H9 (cell line): ENCODE measurements around the gene PGM2. TPM values are rescaled to one million over a fixed set of nuclear protein-coding genes. Genes with fewer than 3 reads are reported as not detected.

Experiments
- DNase-seq: peaks from one replicate; pipeline ENCODE4 v3.0.0-alpha.2; 2017
- H2AFZ ChIP-seq: one replicate; pipeline ENCODE4 v1.6.1; 2013; ENCODE audit warnings: mild to moderate bottlenecking, low read length, control low read depth, moderate library complexity
- H2AK5ac ChIP-seq: 2 replicates; pipeline ENCODE4 v1.6.1; 2013; ENCODE audit warnings: low read length, control low read depth, mixed read lengths; ENCODE audit not compliant: insufficient read length
- H2BK120ac ChIP-seq: one replicate; pipeline ENCODE4 v1.6.1; 2013; ENCODE audit warnings: low read depth, mild to moderate bottlenecking, low read length, control low read depth, inconsistent platforms; ENCODE audit not compliant: poor library complexity, severe bottlenecking
- H2BK12ac ChIP-seq: 2 replicates; pipeline ENCODE4 v1.6.1; 2013; ENCODE audit warnings: low read length, control low read depth, mixed read lengths, low read depth; ENCODE audit not compliant: insufficient read length
- H2BK15ac ChIP-seq: 2 replicates; pipeline ENCODE4 v1.6.1; 2013; ENCODE audit warnings: low read depth, low read length, control low read depth
- H2BK20ac ChIP-seq: one replicate; pipeline ENCODE4 v1.6.1; 2013; ENCODE audit warnings: low read depth, mild to moderate bottlenecking, low read length, control low read depth, inconsistent platforms; ENCODE audit not compliant: poor library complexity, severe bottlenecking
- H2BK5ac ChIP-seq: 2 replicates; pipeline ENCODE4 v1.6.1; 2013; ENCODE audit warnings: low read length, control low read depth, mixed read lengths; ENCODE audit not compliant: insufficient read length
- H3K14ac ChIP-seq: 2 replicates; pipeline ENCODE4 v1.6.1; 2013; ENCODE audit warnings: low read length, control low read depth; ENCODE audit not compliant: insufficient read depth
- H3K18ac ChIP-seq: 2 replicates; pipeline ENCODE4 v1.6.1; 2013; ENCODE audit warnings: low read depth, mild to moderate bottlenecking, mixed read lengths, low read length, control low read depth; ENCODE audit not compliant: insufficient read length
- H3K23ac ChIP-seq: 2 replicates; pipeline ENCODE4 v1.6.1; 2013; ENCODE audit warnings: low read length, control low read depth, mixed read lengths, low read depth; ENCODE audit not compliant: insufficient read length
- H3K23me2 ChIP-seq: 2 replicates; pipeline ENCODE4 v1.6.1; 2013; ENCODE audit warnings: low read depth, mild to moderate bottlenecking, mixed read lengths, low read length, control low read depth; ENCODE audit not compliant: insufficient read length, poor library complexity, severe bottlenecking
- H3K27ac ChIP-seq: 2 replicates; pipeline ENCODE4 v1.5.1; 2013; ENCODE audit warnings: low read length, control low read depth, mixed read lengths, low read depth; ENCODE audit not compliant: insufficient read length
- H3K27me3 ChIP-seq: 2 replicates; pipeline ENCODE4 v1.6.1; 2013; ENCODE audit warnings: low read length, control low read depth, inconsistent platforms; ENCODE audit not compliant: insufficient read depth
- H3K4ac ChIP-seq: 2 replicates; pipeline ENCODE4 v1.6.1; 2013; ENCODE audit warnings: low read depth, mild to moderate bottlenecking, control low read depth, inconsistent platforms, low read length, moderate library complexity
- H3K4me1 ChIP-seq: 2 replicates; pipeline ENCODE4 v1.6.1; 2013; ENCODE audit warnings: low read length, control low read depth, inconsistent platforms; ENCODE audit not compliant: insufficient read depth
- H3K4me2 ChIP-seq: 2 replicates; pipeline ENCODE4 v1.6.1; 2013; ENCODE audit warnings: low read length, control low read depth, mixed read lengths; ENCODE audit not compliant: insufficient read length, insufficient read depth
- H3K56ac ChIP-seq: 2 replicates; pipeline ENCODE4 v1.6.1; 2013; ENCODE audit warnings: low read depth, mild to moderate bottlenecking, mixed read lengths, low read length, control low read depth; ENCODE audit not compliant: insufficient read length
- H3K79me1 ChIP-seq: 2 replicates; pipeline ENCODE4 v1.6.1; 2013; ENCODE audit warnings: low read depth, mild to moderate bottlenecking, moderate library complexity, low read length, control low read depth, inconsistent platforms; ENCODE audit not compliant: insufficient read depth, poor library complexity, severe bottlenecking
- H3K79me2 ChIP-seq: 2 replicates; pipeline ENCODE4 v1.6.1; 2013; ENCODE audit warnings: low read length, control low read depth, inconsistent platforms; ENCODE audit not compliant: insufficient read depth
- H3K9ac ChIP-seq: 2 replicates; pipeline ENCODE4 v1.6.1; 2013; ENCODE audit warnings: low read length, control low read depth, mixed read lengths; ENCODE audit not compliant: insufficient read length; ENCODE audit errors: extremely low read depth
- H3K9me3 ChIP-seq: one replicate; pipeline ENCODE4 v1.6.1; 2013; ENCODE audit warnings: low read depth, low read length, inconsistent platforms; ENCODE audit not compliant: control insufficient read depth
- H3T11ph ChIP-seq: one replicate; pipeline ENCODE4 v1.6.1; 2013; ENCODE audit warnings: mild to moderate bottlenecking, low read length, control low read depth, inconsistent platforms
- H4K20me1 ChIP-seq: one replicate; pipeline ENCODE4 v1.6.1; 2013; ENCODE audit not compliant: control insufficient read depth, insufficient read length, insufficient read depth
- H4K5ac ChIP-seq: 2 replicates; pipeline ENCODE4 v1.6.1; 2013; ENCODE audit warnings: low read depth, mild to moderate bottlenecking, mixed read lengths, low read length, control low read depth; ENCODE audit not compliant: insufficient read length
- H4K8ac ChIP-seq: replicated peaks from 2 replicates; pipeline ENCODE4 v1.6.1; 2013; ENCODE audit warnings: low read length, control low read depth, mixed read lengths, low read depth; ENCODE audit not compliant: insufficient read length
- H4K91ac ChIP-seq: 2 replicates; pipeline ENCODE4 v1.6.1; 2013; ENCODE audit warnings: low read depth, mild to moderate bottlenecking, moderate library complexity, mixed read lengths, low read length, control low read depth; ENCODE audit not compliant: insufficient read length
- H3K27ac Mint-ChIP-seq, 3 experiments: 2 replicates in 2 of 3; 3 replicates in 1 of 3; pipeline ENCODE4 v1.8.0; 2020 to 2021; ENCODE audit warnings: mixed read lengths in 3 of 3, mild to moderate bottlenecking in 1 of 3, moderate library complexity in 1 of 3
- H3K27me3 Mint-ChIP-seq: 2 replicates; pipeline ENCODE4 v1.8.0; 2021; ENCODE audit warnings: low read depth, mild to moderate bottlenecking, moderate library complexity, mixed read lengths
- H3K36me3 Mint-ChIP-seq, 3 experiments: 2 replicates in 2 of 3; 3 replicates in 1 of 3; pipeline ENCODE4 v1.8.0; 2020 to 2021; ENCODE audit warnings: low read depth in 3 of 3, mixed read lengths in 3 of 3; ENCODE audit not compliant: insufficient read depth in 1 of 3
- H3K4me1 Mint-ChIP-seq, 2 experiments: 2 replicates each; pipeline ENCODE4 v1.8.0; 2020; ENCODE audit warnings: mixed read lengths in 2 of 2
- H3K4me3 Mint-ChIP-seq, 2 experiments: 2 replicates in 1 of 2; 3 replicates in 1 of 2; pipeline ENCODE4 v1.8.0; 2020 to 2021; ENCODE audit warnings: mild to moderate bottlenecking in 2 of 2, mixed read lengths in 2 of 2, moderate library complexity in 1 of 2
- H3K9me3 Mint-ChIP-seq, 2 experiments: 2 replicates in 1 of 2; 3 replicates in 1 of 2; pipeline ENCODE4 v1.8.0; 2020; ENCODE audit warnings: mild to moderate bottlenecking in 2 of 2, mixed read lengths in 2 of 2, moderate library complexity in 1 of 2
- CTCF ChIP-seq: fragments of 200-600 bp; sonication (generic); conservative IDR thresholded peaks from 3 replicates; pipeline ENCODE4 v1.8.0; 2021; ENCODE audit warnings: antibody characterized with exemption, mild to moderate bottlenecking
- WGBS: extraction: QIAGEN DNeasy Blood & Tissue Kit; methylation state at CpG from one replicate; pipeline ENCODE4 v1.1.7; 2013; ENCODE audit warnings: missing lambda C conversion rate, low lambda C conversion rate, mixed read lengths; ENCODE audit not compliant: insufficient read length; ENCODE audit errors: extremely low coverage; 5-methylcytosine and 5-hydroxymethylcytosine counted together
- total RNA-seq: library from RNA; stranded (reverse); gene quantifications from 2 replicates; pipeline ENCODE4 v1.2.1, GENCODE V29; 2021

Gene PGM2
- total RNA-seq, 1 experiment from 2014 or later: 26.6 TPM

GRCh38 chr4:37893164-37893563 lies 66.7 kb downstream of the PGM2 start:
- no peaks in the 10 kb centered on the region for H3K9me3 ChIP-seq
- H3K4ac ChIP-seq: no peak overlapping the region
- no peak overlapping the region for H2BK20ac ChIP-seq
- no peak overlapping the region for H4K91ac ChIP-seq
- no peak for DNase-seq
- no peaks in the 10 kb centered on the region for H4K20me1 ChIP-seq
- H3K9ac ChIP-seq: no peak overlapping the region
- no peak overlapping the region for H3K14ac ChIP-seq
- peaks cover 15% of the 10 kb centered on the region for H3K27me3 ChIP-seq
- Mint-ChIP-seq H3K4me3 (no peak overlapping the region), H3K9me3 (no peaks in the 10 kb centered on the region; a peak in 1 of 5 replicates), H3K27me3 (peaks cover 61% of the 10 kb centered on the region), H3K36me3 (no peaks in the 10 kb centered on the region; a peak in 1 of 7 replicates), H3K4me1 (peaks cover 11 to 12% of the 10 kb centered on the region in 2 experiments), H3K27ac (no peak overlapping the region)
- H2BK15ac ChIP-seq: no peak overlapping the region
- no CpG with 5 or more reads among the region's 3 CpGs for WGBS
- H4K8ac ChIP-seq: no peak overlapping the region
- no peak overlapping the region for H3K23ac ChIP-seq
- no peak overlapping the region for H2BK120ac ChIP-seq
- peaks cover 9% of the 10 kb centered on the region for H3K23me2 ChIP-seq
- no peak overlapping the region for H3K4me2 ChIP-seq
- no peak overlapping the region for H2AK5ac ChIP-seq
- H2AFZ ChIP-seq: no peak overlapping the region
- H2BK12ac ChIP-seq: no peak overlapping the region
- no peak overlapping the region for H3K56ac ChIP-seq
- no peak overlapping the region for H3T11ph ChIP-seq
- TF ChIP-seq CTCF: no peak
- no peak overlapping the region for H2BK5ac ChIP-seq
- H3K18ac ChIP-seq: no peak overlapping the region
- no peaks in the 10 kb centered on the region for H3K79me1 ChIP-seq
- H4K5ac ChIP-seq: no peak overlapping the region
- no peaks in the 10 kb centered on the region for H3K79me2 ChIP-seq
- H3K27ac ChIP-seq: no peak overlapping the region
- 0 out of 2 replicates have a peak, but pooled peaks cover under 1% of the 10 kb centered on the region for H3K4me1 ChIP-seq
